Progenitor cell of endocrine pancreas (in vitro differentiated cells): ENCODE measurements around the gene GANC. TPM values are rescaled to one million over a fixed set of nuclear protein-coding genes. Genes with fewer than 3 reads are reported as not detected.

Source experiments
- DNase-seq: peaks from one replicate; pipeline ENCODE4 v3.0.0; 2021; ENCODE audit warnings: low spot score; ENCODE audit not compliant: unreplicated experiment
- H3K27ac Mint-ChIP-seq: 2 replicates; pipeline ENCODE4 v1.8.0; 2021; ENCODE audit warnings: mild to moderate bottlenecking, moderate library complexity, mixed read lengths
- H3K27me3 Mint-ChIP-seq: 2 replicates; pipeline ENCODE4 v1.8.0; 2021; ENCODE audit warnings: mixed read lengths
- H3K36me3 Mint-ChIP-seq: 2 replicates; pipeline ENCODE4 v1.8.0; 2022; ENCODE audit warnings: mixed read lengths; ENCODE audit not compliant: insufficient read depth
- H3K4me1 Mint-ChIP-seq: 2 replicates; pipeline ENCODE4 v1.8.0; 2021; ENCODE audit warnings: low read depth, mixed read lengths
- H3K4me3 Mint-ChIP-seq: 2 replicates; pipeline ENCODE4 v1.8.0; 2021; ENCODE audit warnings: low read depth, mild to moderate bottlenecking, moderate library complexity, mixed read lengths
- H3K9me3 Mint-ChIP-seq: 2 replicates; pipeline ENCODE4 v1.8.0; 2021; ENCODE audit warnings: low read depth, mixed read lengths
- CTCF ChIP-seq: fragments of 200-600 bp; sonication (generic); IDR thresholded peaks from one replicate; pipeline ENCODE4 v1.5.0; 2021; ENCODE audit warnings: antibody characterized with exemption, mild to moderate bottlenecking; ENCODE audit not compliant: unreplicated experiment
- total RNA-seq: library from RNA; stranded (reverse); gene quantifications from 2 replicates; pipeline ENCODE4 v1.2.1, GENCODE V29; 2021

GANC gene
- total RNA-seq, 1 donor from 2014 or later: 20.6 TPM

DNA sequence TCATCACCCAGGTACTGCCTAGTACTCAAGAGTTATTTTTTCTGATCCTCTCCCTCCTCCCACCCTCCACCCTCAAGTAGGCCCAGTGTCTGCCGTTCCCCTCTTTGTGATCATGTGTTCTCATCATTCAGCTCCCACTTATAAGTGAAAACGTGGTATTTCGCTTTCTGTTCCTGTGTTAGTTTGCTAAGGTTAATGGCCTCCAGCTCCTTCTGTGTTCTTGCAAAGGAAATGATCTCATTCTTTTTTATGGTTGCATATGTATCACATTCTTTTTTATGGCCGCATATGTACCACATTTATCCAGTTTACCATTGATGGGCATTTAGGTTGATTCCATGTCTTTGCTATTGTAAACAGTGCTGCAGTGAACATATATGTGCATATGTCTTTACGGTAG lies 8.2 kb upstream of the GANC start:
- H3K4me3 Mint-ChIP-seq: no peak overlapping the region
- no peak for TF ChIP-seq CTCF
- no peak overlapping the region for H3K27ac Mint-ChIP-seq
- no peak for DNase-seq
- no peaks in the 10 kb centered on the region for H3K27me3 Mint-ChIP-seq
- peaks cover 6% of the 10 kb centered on the region for H3K4me1 Mint-ChIP-seq
- H3K9me3 Mint-ChIP-seq: no peaks in the 10 kb centered on the region
- peaks cover 47% of the 10 kb centered on the region for H3K36me3 Mint-ChIP-seq

- no peak overlapping the region for H3K4me3 Mint-ChIP-seq
- TF ChIP-seq CTCF: no peak
- H3K27me3 Mint-ChIP-seq: no peaks in the 10 kb centered on the region
- H3K9me3 Mint-ChIP-seq: no peaks in the 10 kb centered on the region
- no peak overlapping the region for H3K27ac Mint-ChIP-seq
- no peak for DNase-seq
- H3K4me1 Mint-ChIP-seq: peaks cover 16% of the 10 kb centered on the region
- peaks cover 39% of the 10 kb centered on the region for H3K36me3 Mint-ChIP-seq
Observed at GRCh38 chr15:42267286-42267685, 5.7 kb upstream of the GANC start.

- H3K27ac Mint-ChIP-seq: peak overlapping the region; percentile 19
- TF ChIP-seq CTCF: no peak
- no peaks in the 10 kb centered on the region for H3K27me3 Mint-ChIP-seq
- H3K36me3 Mint-ChIP-seq: peaks cover 16% of the 10 kb centered on the region
- no peaks in the 10 kb centered on the region for H3K9me3 Mint-ChIP-seq
- peaks cover 28% of the 10 kb centered on the region for H3K4me1 Mint-ChIP-seq
- no peak overlapping the region for H3K4me3 Mint-ChIP-seq
- DNase-seq: no peak
Observed at GRCh38 chr15:42270551-42270950, 2.5 kb upstream of the GANC start.

DNA sequence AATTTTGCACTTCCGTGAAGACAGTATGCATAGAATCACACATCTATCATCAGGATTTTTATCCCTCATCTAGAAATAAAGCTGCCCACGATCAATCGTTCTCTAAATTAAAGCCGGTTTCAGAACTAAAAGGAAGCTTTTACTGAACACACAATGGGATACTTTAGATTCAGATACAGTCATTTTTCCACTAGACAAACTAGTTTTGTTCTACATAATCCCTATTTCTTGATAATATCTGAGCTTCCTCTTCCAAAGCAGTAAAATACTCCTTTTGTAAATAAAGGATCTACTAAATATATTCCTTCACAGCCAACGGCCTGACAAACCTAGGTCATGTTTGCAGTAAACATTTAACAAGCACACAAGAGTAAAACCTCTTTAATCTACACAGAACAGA lies 2.0 kb upstream of the GANC start:
- H3K27ac Mint-ChIP-seq: peak overlapping the region; percentile 19
- no peaks in the 10 kb centered on the region for H3K9me3 Mint-ChIP-seq
- peaks cover 32% of the 10 kb centered on the region for H3K4me1 Mint-ChIP-seq
- no peak for DNase-seq
- H3K4me3 Mint-ChIP-seq: no peak overlapping the region
- H3K27me3 Mint-ChIP-seq: no peaks in the 10 kb centered on the region
- no peak for TF ChIP-seq CTCF
- H3K36me3 Mint-ChIP-seq: peaks cover 12% of the 10 kb centered on the region

DNA sequence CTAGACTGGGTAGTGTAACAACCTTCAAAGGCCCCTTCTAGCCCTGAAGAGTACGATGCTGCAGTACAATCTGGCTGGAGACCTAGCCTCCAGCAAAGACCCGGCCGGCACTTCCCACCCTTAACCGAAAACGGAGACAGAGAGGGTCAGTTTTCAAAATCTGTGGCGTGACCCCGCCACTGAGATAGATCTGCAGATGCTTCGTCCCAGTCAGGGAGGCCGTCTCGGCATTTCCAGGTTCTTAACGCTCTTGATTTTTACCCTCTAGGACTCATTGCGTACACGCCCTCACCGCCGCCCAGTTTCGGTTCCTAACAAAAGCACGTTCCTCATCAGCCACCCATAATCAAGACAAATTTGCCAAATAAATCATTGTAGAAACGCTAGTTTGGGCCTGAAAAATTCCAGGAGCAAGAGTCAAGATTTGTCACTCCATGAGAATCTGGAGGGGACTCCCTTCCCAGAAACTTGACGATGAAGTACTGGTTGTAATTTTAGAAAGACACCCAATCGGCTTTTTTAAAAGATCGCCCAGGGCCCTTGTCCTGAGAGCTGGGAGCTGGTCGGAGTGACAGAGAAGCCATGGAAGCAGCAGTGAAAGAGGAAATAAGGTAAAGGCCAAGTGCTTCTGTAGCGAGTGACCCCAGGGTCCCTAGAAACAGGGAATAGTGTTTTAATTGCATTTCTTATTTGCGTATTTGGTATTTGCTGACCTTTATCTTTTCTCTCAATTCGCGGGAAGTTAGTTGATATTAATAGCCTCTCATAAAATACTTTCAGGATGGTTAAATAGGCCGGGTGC lies 1.1 kb downstream of the GANC start:
- no peak for DNase-seq
- H3K27ac Mint-ChIP-seq: peak overlapping the region; percentile 100
- peaks cover 30% of the 10 kb centered on the region for H3K4me1 Mint-ChIP-seq
- no peaks in the 10 kb centered on the region for H3K27me3 Mint-ChIP-seq
- no peak for TF ChIP-seq CTCF
- peaks cover 4% of the 10 kb centered on the region for H3K36me3 Mint-ChIP-seq
- no peaks in the 10 kb centered on the region for H3K9me3 Mint-ChIP-seq
- H3K4me3 Mint-ChIP-seq: peak overlapping the region; percentile 99
